Stimulated activated CD8-positive, alpha-beta memory T cell treated with anti-CD3 and anti-CD28 coated beads, Interleukin-15, amount 100 ng/mL, for 24 hours (primary cell): ENCODE data around the gene GNAI3.
"Not testable (repeated sequence)": the region's sequence is repeated elsewhere in the genome, so short reads cannot be mapped to it uniquely, and the experiment has no call there.

Source experiments
- DNase-seq: peaks from one replicate; pipeline ENCODE4 v3.0.0-alpha.2; 2020; ENCODE audit warnings: low read depth

The GNAI3 gene

DNA sequence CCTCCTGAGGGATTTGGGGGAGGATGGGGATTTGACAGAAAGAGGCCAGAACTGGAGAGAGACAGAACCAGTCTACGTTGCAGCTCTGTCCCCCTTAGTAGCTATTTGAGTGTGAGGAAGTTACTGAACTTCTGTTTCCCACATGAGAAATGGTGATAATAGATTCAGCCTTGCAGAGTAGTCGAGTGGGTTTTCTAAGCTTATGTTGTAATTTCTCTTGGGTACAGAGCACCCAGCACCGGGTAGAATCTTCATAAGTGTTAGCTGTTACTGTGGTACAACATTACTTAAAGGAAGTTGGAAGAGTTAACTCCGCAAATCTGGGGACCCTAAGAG lies 112.2 kb downstream of the GNAI3 start:
- DNase-seq: not testable (repeated sequence)

DNA sequence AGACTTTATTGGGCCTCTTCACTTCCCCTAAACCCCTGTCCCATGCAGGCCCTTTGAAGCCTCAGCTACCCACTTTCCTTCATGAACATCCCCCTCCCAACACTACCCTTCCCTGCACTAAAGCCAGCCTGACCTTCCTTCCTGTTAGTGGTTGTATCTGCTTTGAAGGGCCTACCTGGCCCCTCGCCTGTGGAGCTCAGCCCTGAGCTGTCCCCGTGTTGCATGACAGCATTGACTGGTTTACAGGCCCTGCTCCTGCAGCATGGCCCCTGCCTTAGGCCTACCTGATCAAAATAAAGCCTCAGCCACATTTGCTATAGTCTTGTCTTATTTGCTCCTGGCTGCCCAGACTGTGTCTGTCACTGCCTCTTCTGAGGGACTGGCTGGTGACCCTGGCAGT lies 113.0 kb downstream of the GNAI3 start:
- DNase-seq: no peak

DNA sequence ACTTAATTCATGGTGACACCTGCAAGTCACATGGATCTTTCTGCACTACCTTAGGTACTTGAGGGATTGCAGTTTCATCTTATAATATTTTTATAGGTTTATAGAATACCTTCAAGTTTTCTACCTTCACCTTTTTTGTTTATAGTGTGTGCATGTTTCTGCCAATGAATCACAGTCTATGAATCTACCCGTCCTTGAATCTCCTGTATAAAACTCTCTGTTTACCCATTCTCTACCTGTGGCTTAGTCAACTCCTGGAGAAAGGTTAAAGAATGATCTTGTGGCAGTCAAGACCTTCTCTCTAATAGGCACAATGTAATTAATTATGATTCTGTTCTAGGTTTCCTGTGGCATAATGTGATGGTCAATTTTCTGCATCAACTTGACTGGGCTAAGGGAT lies 116.3 kb downstream of the GNAI3 start:
- DNase-seq: no peak

DNA sequence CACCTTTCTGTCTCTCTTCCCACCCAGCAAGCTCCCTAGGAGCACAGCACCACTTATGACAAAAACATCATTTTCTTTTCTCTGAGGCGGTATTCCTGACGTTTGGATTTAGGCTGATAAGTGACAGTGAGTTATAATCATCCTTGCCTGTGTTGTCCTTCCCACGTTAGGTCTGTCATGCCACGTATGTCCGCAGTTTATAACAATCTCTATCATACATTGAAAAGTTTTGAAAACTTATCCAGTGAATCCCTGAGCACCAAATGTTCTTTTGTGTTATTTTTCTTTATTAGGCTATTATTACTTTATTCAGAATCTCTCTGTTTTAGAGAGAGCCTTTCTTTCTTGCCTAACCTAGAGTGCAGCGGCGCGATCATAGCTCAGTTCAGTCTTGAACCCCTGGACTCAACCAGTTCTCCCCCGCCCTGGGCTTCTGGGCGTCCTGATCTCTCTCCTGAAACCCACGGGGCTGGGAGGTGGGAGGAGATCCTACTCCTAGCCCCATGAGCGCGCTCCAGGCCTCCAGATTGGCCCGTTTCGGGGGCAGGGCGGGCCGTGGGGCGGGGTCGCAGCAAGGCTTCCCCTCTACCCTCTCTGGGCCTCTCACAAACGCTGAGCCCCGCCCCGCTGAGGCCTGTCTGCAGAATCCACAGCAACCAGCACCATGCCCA lies 119.2 kb downstream of the GNAI3 start, which contains the start of gene GSTM2:
TSS of gene GSTM2 (plus strand) at position 606 of the 671 bp plus-strand sequence. CDS start at position 665, 59 bp downstream.
- peak; percentile 45 for DNase-seq
